Left lung (tissue), 10 donors: ENCODE measurements around the gene GFRA4. TPM values are rescaled to one million over a fixed set of nuclear protein-coding genes. Genes with fewer than 3 reads are reported as not detected.

Experiments used
- ATAC-seq: fragments of 200-7000 bp; cut with Tn5 transposase; one replicate; pipeline ENCODE4 v1.9.1; 2020; ENCODE audit warnings: moderate library complexity
- DNase-seq, 4 donors: peaks; one replicate each; pipeline ENCODE4 v3.0.0-alpha.2; 2013 to 2020
- H3K27ac ChIP-seq, 2 donors: fragments of 200-600 bp; sonication (generic) in 1 of 2; one replicate each; pipeline versions ENCODE4 v1.5.0 to v1.8.0; 2020 to 2021
- H3K27me3 ChIP-seq, 2 donors: fragments of 200-600 bp; sonication (generic) in 1 of 2; one replicate each; pipeline versions ENCODE4 v1.5.0 to v1.8.0; 2020 to 2021
- H3K36me3 ChIP-seq, 2 donors: fragments of 200-600 bp; sonication (generic) in 1 of 2; one replicate each; pipeline versions ENCODE4 v1.5.0 to v1.8.0; 2020 to 2021
- H3K4me1 ChIP-seq, 2 donors: fragments of 200-600 bp; one replicate each; pipeline ENCODE4 v1.8.0; 2021
- H3K4me3 ChIP-seq, 2 donors: fragments of 200-600 bp; sonication (generic) in 1 of 2; one replicate each; pipeline versions ENCODE4 v1.5.0 to v1.8.0; 2020 to 2021; ENCODE audit warnings: mild to moderate bottlenecking in 1 of 2
- H3K9me3 ChIP-seq, 2 donors: fragments of 200-600 bp; sonication (generic) in 1 of 2; one replicate each; pipeline versions ENCODE4 v1.5.0 to v1.8.0; 2020 to 2021
- intact Hi-C, 2 donors: fragments of 100-400 bp; cut with DNase I; formaldehyde crosslinking; loops; one replicate each; pipeline versions ENCODE4 v1.11.2 to v1.14.2; 2022
- polyA plus RNA-seq, 6 donors: library from polyadenylated mRNA; unstranded; fragments of 120-200 nt; gene quantifications; one replicate each; pipeline ENCODE4 v1.2.1, GENCODE V29; 2013; ENCODE audit not compliant: insufficient read length in 6 of 6
- total RNA-seq, 2 donors: library from RNA; stranded (reverse); fragmentation: NEBNext Ultra II Directional; extraction: Animal tissue kit (Norgen Biotek cat#: 25700); gene quantifications; one replicate each; pipeline ENCODE4 v1.2.1, GENCODE V29; 2021
- TF ChIP-seq, protein P1 (sequence below), 2 donors: fragments of 200-600 bp; sonication (generic) in 1 of 2; IDR thresholded peaks; one replicate each; pipeline versions ENCODE4 v1.5.0 to v1.8.0; 2021; ENCODE audit warnings: antibody characterized with exemption in 2 of 2
- donor health status: DM: no; HTN: yes; CAD: no.
- donor health status: DM: no; HTN: no; CAD: no.

GFRA4 gene
- total and polyA plus RNA-seq, 8 donors = not detected

DNA sequence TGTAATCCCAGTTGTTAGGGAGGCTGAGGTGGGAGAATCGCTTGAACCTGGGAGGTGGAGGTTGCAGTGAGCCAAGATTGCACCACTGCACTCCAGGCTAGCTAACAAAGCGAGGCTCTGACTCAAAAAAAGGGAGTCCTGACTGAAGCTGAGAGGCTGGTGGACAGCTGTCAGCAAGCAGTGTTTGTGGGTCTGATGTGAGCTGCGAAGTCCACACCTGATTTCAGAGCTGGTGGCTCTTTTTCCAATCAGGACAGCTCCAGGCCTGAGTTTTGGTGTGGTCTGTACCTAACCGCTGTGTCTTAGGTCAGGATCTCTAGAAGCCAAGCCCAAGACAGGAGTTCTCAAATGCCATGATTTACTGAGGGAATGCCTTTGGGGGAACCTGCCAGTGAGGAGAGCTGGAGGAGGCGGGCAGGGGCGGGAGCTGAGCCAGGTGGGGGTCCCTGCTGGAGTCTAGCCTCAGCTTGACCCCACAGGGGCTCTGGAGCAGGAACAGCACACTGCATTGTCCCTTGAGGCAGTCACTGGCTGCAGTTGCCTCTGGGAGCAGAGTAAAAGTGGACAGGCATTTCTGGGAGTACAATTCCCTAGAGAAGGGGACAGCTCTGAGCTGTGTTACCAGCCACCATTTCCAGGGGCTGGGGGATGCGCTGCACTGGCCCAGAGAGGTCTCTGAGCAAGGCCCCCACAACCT lies 5.0 kb downstream of the GFRA4 start:
- intact Hi-C loops = no loop called here
- ATAC-seq (no peak), DNase-seq (no peak)
- Histone ChIP-seq H3K27me3 (peaks cover 26 to 66% of the 10 kb centered on the region in 2 donors), H3K4me3 (no peak overlapping the region), H3K9me3 (no peaks in the 10 kb centered on the region), H3K36me3 (no peaks in the 10 kb centered on the region), H3K27ac (no peak overlapping the region), H3K4me1 (peaks cover 0 to 15% of the 10 kb centered on the region in 2 donors)
- TF ChIP-seq, protein P1, sequence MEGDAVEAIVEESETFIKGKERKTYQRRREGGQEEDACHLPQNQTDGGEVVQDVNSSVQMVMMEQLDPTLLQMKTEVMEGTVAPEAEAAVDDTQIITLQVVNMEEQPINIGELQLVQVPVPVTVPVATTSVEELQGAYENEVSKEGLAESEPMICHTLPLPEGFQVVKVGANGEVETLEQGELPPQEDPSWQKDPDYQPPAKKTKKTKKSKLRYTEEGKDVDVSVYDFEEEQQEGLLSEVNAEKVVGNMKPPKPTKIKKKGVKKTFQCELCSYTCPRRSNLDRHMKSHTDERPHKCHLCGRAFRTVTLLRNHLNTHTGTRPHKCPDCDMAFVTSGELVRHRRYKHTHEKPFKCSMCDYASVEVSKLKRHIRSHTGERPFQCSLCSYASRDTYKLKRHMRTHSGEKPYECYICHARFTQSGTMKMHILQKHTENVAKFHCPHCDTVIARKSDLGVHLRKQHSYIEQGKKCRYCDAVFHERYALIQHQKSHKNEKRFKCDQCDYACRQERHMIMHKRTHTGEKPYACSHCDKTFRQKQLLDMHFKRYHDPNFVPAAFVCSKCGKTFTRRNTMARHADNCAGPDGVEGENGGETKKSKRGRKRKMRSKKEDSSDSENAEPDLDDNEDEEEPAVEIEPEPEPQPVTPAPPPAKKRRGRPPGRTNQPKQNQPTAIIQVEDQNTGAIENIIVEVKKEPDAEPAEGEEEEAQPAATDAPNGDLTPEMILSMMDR (IDR thresholded peaks at IDR 0.05) = no peak

DNA sequence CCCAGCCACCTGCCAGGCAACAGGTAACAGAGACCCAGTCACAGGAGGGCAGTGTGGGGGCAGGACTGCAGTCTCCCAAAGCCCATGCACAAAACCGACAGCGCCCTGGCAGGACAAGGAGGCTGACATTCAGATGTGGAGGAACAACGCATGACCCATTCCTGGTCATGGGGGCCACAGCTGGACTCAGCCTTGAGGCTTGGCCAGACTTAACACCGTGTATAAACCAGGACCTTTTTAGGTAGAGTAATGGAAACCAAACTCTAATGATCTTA lies 8.1 kb downstream of the GFRA4 start:
- intact Hi-C loops = no loop called here
- DNase-seq = no peak
- peaks cover 4 to 35% of the 10 kb centered on the region in 2 donors for H3K27me3 ChIP-seq
- H3K4me3 ChIP-seq = no peak overlapping the region
- ATAC-seq = no peak
- H3K27ac ChIP-seq = no peak overlapping the region
- peaks cover 0 to 3% of the 10 kb centered on the region in 2 donors for H3K36me3 ChIP-seq
- TF ChIP-seq, protein P1 (IDR thresholded peaks at IDR 0.05) = no peak
- peaks cover 0 to 10% of the 10 kb centered on the region in 2 donors for H3K4me1 ChIP-seq
- no peaks in the 10 kb centered on the region for H3K9me3 ChIP-seq

DNA sequence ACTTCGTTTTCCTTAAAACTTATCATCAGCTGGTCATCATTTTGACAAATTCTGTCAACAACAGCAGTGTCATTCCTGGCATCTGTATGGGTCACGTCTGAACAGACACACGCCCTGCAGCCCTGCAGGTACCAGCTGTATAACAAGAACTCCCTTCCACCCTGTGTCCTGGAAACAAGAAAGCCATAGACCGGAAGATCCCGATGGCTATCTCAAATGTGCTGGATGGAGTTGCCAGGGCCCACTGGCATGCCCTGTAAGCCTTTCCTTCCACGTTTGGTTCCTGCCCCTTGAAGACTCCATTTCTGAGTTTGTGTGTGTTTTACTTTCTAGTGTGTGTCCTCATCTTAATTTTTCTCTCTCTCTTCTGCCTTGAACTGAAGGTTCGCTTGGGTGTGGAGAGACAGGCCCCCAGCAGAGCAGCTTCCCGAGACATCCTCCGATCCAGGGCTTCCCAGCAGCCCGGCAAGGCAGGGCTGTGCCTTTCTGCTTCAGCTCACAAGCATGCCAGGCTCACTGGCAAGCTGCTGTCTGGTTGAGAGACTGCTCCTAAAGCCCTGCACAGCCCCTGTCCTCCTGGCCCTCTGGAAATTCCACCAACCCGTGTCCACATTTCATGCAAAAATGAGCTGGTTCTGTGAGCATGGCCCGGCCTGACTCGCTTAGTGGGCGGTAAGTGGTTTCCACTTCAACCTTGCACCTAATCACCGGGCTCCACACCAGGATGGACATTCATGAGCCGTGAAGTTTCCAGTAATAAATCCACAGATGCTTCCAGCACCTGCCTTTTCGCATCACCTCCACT lies 8.7 kb downstream of the GFRA4 start:
- intact Hi-C loops = no loop called here
- Histone ChIP-seq H3K36me3 (peaks cover 0 to 9% of the 10 kb centered on the region in 2 donors), H3K27ac (no peak overlapping the region), H3K9me3 (no peaks in the 10 kb centered on the region), H3K4me1 (peaks cover 0 to 10% of the 10 kb centered on the region in 2 donors), H3K27me3 (peaks cover 0 to 30% of the 10 kb centered on the region in 2 donors), H3K4me3 (no peak overlapping the region)
- TF ChIP-seq, protein P1 (IDR thresholded peaks at IDR 0.05) = no peak
- DNase-seq (no peak), ATAC-seq (no peak)

DNA sequence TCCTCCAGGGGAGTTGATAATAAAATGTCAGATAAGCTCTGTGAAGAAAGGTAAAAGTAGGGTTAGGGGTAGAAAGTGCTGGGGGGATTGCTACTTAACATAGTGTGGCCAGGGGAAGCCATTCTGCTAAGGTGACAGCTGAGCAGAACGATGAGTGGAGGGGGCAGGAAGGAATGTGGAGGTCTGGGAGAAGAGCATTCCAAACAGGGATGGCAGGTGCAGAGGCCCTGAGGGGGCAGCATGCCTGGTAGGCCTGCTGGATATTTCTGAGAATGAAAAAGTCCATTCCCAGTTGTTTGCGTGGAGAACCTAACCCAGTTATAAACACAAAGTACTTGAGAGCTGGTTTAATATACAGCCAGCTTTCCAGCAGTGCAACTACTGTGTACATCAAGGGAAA lies 9.3 kb downstream of the GFRA4 start:
- Histone ChIP-seq H3K27me3 (peaks cover 0 to 24% of the 10 kb centered on the region in 2 donors), H3K36me3 (peaks cover 0 to 15% of the 10 kb centered on the region in 2 donors), H3K4me1 (peaks cover 0 to 10% of the 10 kb centered on the region in 2 donors), H3K4me3 (no peak overlapping the region), H3K9me3 (no peaks in the 10 kb centered on the region), H3K27ac (no peak overlapping the region)
- DNase-seq = no peak
- ATAC-seq = no peak
- TF ChIP-seq, protein P1 (IDR thresholded peaks at IDR 0.05) = no peak
- intact Hi-C loops = no loop called here
